Body of pancreas (tissue), 4 donors: Measurements from ENCODE around the gene NOA1. TPM values are rescaled to one million over a fixed set of nuclear protein-coding genes. Genes with fewer than 3 reads are reported as not detected.
A peak's percentile ranks its signal among the peaks of the same experiment; 100 is the strongest.

Experiments used
- ATAC-seq: fragments of 150-250 bp; one replicate; pipeline ENCODE4 v1.9.1; 2016
- DNase-seq, 4 donors: peaks; one replicate each; pipeline ENCODE4 v3.0.0-alpha.2; 2019
- H3K27ac ChIP-seq, 4 donors: fragments of 200-600 bp; sonication (generic); 1 replicate in 3 of 4; 2 replicates in 1 of 4; pipeline versions ENCODE4 v1.5.1 to v1.6.1; 2016 to 2019; ENCODE audit warnings: mild to moderate bottlenecking in 1 of 4, mixed read lengths in 1 of 4, moderate library complexity in 1 of 4
- H3K27me3 ChIP-seq, 2 donors: fragments of 200-600 bp; sonication (generic); one replicate each; pipeline ENCODE4 v1.6.0; 2016; ENCODE audit warnings: mild to moderate bottlenecking in 1 of 2
- H3K36me3 ChIP-seq, 2 donors: fragments of 200-600 bp; sonication (generic); replicated peaks in 1 of 2; 2 replicates each; pipeline ENCODE4 v1.5.1; 2016; ENCODE audit warnings: low read depth in 2 of 2; ENCODE audit not compliant: insufficient read depth in 1 of 2
- H3K4me1 ChIP-seq: fragments of 200-600 bp; sonication (generic); one replicate; pipeline ENCODE4 v1.6.0; 2016
- H3K4me3 ChIP-seq, 2 donors: fragments of 200-600 bp; sonication (generic); 1 replicate in 1 of 2; 2 replicates in 1 of 2; pipeline ENCODE4 v1.5.1; 2016 to 2019
- H3K9me3 ChIP-seq, 3 donors: fragments of 200-600 bp; sonication (generic); 1 replicate in 2 of 3; 2 replicates in 1 of 3; pipeline ENCODE4 v1.5.1; 2016
- POLR2A ChIP-seq, 3 donors: fragments of 450-650 bp; IDR thresholded peaks; one replicate each; pipeline ENCODE4 v1.6.1; 2016; ENCODE audit warnings: antibody characterized with exemption in 3 of 3, mild to moderate bottlenecking in 2 of 3
- WGBS, 2 donors: methylation state at CpG; one replicate each; pipeline ENCODE4 v1.1.5; 2017; 5-methylcytosine and 5-hydroxymethylcytosine counted together
- intact Hi-C: fragments of 100-400 bp; cut with DNase I; formaldehyde crosslinking; loops from one replicate; pipeline ENCODE4 v1.15.1; 2023
- total RNA-seq, 2 donors: library from RNA; depleted of rRNA; stranded (reverse); fragments of >200 nt; gene quantifications; one replicate each; pipeline ENCODE4 v1.1.0, GENCODE V29; 2016
- TF ChIP-seq, protein P1 (sequence below), 7 experiments: fragments of 450-650 bp in 4 of 7; fragments of 200-600 bp in 3 of 7; sonication (generic) in 3 of 7; IDR thresholded peaks; one replicate each; pipeline ENCODE4 v1.5.1; 2016 to 2019; ENCODE audit warnings: antibody characterized with exemption in 7 of 7

NOA1 gene
- total RNA-seq = 10 to 100 TPM; 27.7 to 30.6 TPM

DNA sequence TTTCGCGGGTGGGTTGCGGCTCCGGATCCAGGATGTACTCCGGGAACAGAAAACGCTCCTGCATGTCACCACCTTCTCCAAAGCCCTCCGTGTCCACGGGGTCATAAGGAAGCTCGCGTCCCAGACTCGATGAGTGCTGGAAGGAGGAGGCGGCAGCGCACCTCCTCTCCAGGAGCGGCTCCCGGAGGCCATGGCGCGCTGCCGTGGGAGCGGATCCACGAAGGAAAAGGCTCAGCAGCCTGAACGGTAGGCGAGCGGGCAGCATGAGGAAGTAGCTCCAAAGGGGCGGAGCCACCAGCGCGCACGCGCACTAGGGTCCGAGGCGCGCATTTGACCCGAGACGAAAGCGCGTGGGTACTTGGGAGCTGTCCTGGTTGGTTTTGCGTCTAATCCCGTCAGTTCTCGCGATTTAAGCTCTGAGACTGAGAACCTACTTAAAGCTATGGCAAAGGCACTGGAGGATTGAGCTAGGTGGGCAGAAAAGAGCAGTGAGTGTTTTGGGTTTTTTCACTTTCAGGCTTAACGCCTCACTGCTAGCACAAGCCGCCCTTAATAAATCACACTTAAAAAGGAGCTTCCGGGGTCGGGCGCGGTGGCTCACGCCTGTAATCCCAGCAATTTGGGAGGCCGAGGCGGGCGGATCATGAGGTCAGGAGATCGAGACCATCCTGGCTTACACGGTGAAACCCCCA is at the start of gene NOA1:
Gene NOA1, minus strand, starts transcription at position 286 of the 692 bp plus-strand sequence. Its CDS starts 21 bp downstream, at position 265.
- TF ChIP-seq POLR2A (IDR thresholded peaks at IDR 0.05) = peak; percentile 54 to 89 (median 88)
- TF ChIP-seq, protein P1, sequence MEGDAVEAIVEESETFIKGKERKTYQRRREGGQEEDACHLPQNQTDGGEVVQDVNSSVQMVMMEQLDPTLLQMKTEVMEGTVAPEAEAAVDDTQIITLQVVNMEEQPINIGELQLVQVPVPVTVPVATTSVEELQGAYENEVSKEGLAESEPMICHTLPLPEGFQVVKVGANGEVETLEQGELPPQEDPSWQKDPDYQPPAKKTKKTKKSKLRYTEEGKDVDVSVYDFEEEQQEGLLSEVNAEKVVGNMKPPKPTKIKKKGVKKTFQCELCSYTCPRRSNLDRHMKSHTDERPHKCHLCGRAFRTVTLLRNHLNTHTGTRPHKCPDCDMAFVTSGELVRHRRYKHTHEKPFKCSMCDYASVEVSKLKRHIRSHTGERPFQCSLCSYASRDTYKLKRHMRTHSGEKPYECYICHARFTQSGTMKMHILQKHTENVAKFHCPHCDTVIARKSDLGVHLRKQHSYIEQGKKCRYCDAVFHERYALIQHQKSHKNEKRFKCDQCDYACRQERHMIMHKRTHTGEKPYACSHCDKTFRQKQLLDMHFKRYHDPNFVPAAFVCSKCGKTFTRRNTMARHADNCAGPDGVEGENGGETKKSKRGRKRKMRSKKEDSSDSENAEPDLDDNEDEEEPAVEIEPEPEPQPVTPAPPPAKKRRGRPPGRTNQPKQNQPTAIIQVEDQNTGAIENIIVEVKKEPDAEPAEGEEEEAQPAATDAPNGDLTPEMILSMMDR (IDR thresholded peaks at IDR 0.05) = no peak
- no peaks in the 10 kb centered on the region for H3K27me3 ChIP-seq
- ATAC-seq (peak; percentile 87), DNase-seq (peak; percentile 98 to 99 (median 99))
- peaks cover 0 to 10% (median 0%) of the 10 kb centered on the region in 3 donors for H3K9me3 ChIP-seq
- peak within 1 kb of the TSS; percentile 89 to 95 for H3K4me3 ChIP-seq
- peaks cover 11 to 13% of the 10 kb centered on the region in 2 donors for H3K36me3 ChIP-seq
- WGBS, 2 donors = 1 to 2% methylated on average over 12 to 51 of the region's 51 CpGs
- peaks cover 55% of the 10 kb centered on the region for H3K4me1 ChIP-seq
- intact Hi-C loops = no loop called here
- H3K27ac ChIP-seq = peak within 1 kb of the TSS; percentile 72 to 94 (median 86)

DNA sequence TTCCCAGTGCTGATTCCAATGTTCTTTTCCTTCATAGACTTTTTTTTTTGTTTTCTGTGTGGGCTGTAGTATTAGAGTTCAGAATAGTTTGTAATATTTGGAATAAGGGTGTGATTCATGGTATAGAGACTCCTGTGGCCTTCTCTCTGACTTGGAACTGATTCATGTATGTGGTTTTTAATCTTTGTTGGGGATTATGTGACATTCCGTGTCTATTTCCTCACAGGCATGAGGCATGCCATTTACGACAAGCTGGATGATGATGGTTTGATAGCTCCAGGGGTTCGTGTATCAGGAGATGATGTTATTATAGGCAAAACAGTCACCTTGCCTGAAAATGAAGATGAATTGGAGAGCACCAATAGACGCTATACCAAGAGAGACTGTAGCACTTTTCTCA is 45.7 kb upstream of the NOA1 start:
- no peaks in the 10 kb centered on the region for H3K27me3 ChIP-seq
- no peaks in the 10 kb centered on the region for H3K4me1 ChIP-seq
- no peaks in the 10 kb centered on the region for H3K9me3 ChIP-seq
- no peak overlapping the region for H3K27ac ChIP-seq
- TF ChIP-seq POLR2A (IDR thresholded peaks at IDR 0.05) = no peak
- TF ChIP-seq, protein P1 (IDR thresholded peaks at IDR 0.05) = no peak
- WGBS, 2 donors = 80 to 87% methylated on average over 4 of the region's 4 CpGs
- DNase-seq = no peak
- no peak for ATAC-seq
- intact Hi-C loops = no loop called here
- H3K36me3 ChIP-seq = peaks cover 19 to 49% of the 10 kb centered on the region in 2 donors
- H3K4me3 ChIP-seq = no peak overlapping the region

DNA sequence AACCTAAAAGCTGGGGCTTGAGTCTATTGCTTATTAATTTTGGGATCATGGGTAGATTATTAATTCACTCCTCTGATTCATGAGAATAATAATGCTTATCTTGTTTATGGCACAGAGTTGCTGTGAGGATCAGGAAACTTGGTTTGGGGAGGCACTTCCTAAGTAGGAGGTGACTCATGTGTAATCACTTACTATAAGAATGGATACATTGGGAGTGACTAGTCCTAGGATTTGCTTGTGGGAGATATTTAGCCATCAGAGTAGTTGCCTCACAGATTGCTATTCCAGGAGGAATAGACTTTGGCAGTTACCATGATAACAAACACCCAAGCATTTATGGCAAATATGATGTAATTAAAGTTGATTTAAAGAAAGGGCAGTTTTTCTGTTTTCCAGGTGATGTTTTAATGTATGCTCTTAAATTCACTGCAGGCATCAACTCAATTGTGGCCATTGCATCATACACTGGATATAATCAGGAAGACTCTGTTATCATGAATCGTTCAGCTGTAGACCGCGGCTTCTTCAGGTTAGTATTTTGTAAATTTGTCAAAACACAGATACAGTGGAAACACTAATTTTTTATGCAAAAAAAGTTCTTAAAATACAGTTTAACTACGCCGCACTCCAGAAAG is 43.2 kb upstream of the NOA1 start:
- H3K9me3 ChIP-seq = no peaks in the 10 kb centered on the region
- H3K36me3 ChIP-seq = peaks cover 12 to 50% of the 10 kb centered on the region in 2 donors
- H3K27ac ChIP-seq = no peak overlapping the region
- no peaks in the 10 kb centered on the region for H3K27me3 ChIP-seq
- H3K4me1 ChIP-seq = no peaks in the 10 kb centered on the region
- DNase-seq (no peak), ATAC-seq (peak; percentile 38)
- TF ChIP-seq POLR2A (IDR thresholded peaks at IDR 0.05) = no peak
- TF ChIP-seq, protein P1 (IDR thresholded peaks at IDR 0.05) = no peak
- 94 to 96% methylated on average over 5 of the region's 5 CpGs for WGBS, 2 donors
- no peak overlapping the region for H3K4me3 ChIP-seq
- intact Hi-C loops = no loop called here

DNA sequence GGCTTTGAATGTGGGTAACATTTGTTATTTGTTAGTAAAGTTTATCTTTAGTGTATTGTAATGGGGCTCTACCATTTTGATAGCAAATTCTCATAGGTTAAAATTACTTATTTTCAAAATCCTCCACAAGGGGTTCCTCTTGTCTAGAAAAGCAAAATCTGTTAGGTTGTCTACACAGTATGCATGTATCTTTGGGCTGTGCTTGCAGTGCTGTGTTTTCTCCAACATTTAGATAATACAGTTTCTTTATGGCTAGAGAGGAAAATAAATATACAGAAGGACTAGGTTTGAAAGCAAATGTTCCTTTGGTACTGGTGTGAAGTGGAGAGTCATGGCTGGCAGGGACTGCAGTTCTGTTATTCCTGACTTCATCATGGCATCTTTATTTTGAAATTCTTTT is 41.6 kb upstream of the NOA1 start:
- Histone ChIP-seq H3K27me3 (no peaks in the 10 kb centered on the region), H3K4me3 (no peak overlapping the region), H3K27ac (no peak overlapping the region), H3K4me1 (no peaks in the 10 kb centered on the region), H3K9me3 (no peaks in the 10 kb centered on the region), H3K36me3 (peaks cover 8 to 46% of the 10 kb centered on the region in 2 donors)
- intact Hi-C loops = no loop called here
- DNase-seq (no peak), ATAC-seq (no peak)
- TF ChIP-seq, protein P1 (IDR thresholded peaks at IDR 0.05) = no peak
- TF ChIP-seq POLR2A (IDR thresholded peaks at IDR 0.05) = no peak
